ENCODE data around the gene LEFTY2. TPM values are rescaled to one million over a fixed set of nuclear protein-coding genes. Genes with fewer than 3 reads are reported as not detected.
"Not testable (repeated sequence)": the region's sequence is repeated elsewhere in the genome, so short reads cannot be mapped to it uniquely, and the experiment has no call there.

LEFTY2 gene
- total RNA-seq, 1 donor = under 0.01 TPM

DNA sequence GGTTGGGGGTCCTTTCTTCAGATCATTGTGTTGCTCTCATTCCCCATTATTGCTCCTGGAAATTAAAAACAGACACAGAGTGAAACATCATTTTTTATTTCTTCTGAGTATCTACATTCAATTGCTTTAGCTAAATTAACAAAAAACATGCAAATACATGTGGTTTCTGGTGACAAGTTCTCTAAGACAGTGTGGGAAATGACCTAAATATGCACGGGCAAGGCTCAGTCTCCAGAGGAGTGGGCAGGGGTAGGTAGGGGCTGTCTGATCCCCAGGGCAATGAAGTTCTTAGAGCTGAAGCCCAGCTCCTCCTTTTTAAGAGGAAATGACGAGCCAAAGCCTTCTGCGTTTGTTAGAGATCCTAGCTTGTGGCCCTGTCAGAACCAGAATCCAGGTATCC lies 4.5 kb downstream of the LEFTY2 start:
- TF ChIP-seq, protein P1, sequence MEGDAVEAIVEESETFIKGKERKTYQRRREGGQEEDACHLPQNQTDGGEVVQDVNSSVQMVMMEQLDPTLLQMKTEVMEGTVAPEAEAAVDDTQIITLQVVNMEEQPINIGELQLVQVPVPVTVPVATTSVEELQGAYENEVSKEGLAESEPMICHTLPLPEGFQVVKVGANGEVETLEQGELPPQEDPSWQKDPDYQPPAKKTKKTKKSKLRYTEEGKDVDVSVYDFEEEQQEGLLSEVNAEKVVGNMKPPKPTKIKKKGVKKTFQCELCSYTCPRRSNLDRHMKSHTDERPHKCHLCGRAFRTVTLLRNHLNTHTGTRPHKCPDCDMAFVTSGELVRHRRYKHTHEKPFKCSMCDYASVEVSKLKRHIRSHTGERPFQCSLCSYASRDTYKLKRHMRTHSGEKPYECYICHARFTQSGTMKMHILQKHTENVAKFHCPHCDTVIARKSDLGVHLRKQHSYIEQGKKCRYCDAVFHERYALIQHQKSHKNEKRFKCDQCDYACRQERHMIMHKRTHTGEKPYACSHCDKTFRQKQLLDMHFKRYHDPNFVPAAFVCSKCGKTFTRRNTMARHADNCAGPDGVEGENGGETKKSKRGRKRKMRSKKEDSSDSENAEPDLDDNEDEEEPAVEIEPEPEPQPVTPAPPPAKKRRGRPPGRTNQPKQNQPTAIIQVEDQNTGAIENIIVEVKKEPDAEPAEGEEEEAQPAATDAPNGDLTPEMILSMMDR (IDR thresholded peaks at IDR 0.05; ENCODE audit: insufficient read depth, low read depth, low read length) = no peak
- no peak overlapping the region for H3K4me3 ChIP-seq (ENCODE audit: low read depth, low read length)
- DNase-seq (ENCODE audit: low read depth) = no peak

DNA sequence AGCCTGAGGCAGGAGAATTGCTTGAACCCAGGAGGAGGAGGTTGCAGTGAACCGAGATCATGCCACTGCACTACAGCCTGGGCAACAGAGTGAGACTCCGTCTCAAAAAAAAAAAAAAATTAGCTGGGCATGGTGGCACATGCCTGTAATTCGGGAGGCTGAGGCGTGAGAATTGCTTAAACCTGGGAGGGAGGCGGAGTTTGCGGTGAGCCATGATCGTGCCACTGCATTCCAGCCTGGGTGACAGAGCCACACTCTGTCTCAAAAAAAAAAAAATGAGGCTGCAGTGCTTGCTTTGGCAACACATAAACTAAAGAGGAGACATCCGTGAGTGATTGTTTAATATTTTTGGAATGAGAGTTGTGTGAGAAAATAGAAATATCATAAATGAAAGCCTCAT lies 4.9 kb downstream of the LEFTY2 start:
- DNase-seq (ENCODE audit: low read depth) = not testable (repeated sequence)

DNA sequence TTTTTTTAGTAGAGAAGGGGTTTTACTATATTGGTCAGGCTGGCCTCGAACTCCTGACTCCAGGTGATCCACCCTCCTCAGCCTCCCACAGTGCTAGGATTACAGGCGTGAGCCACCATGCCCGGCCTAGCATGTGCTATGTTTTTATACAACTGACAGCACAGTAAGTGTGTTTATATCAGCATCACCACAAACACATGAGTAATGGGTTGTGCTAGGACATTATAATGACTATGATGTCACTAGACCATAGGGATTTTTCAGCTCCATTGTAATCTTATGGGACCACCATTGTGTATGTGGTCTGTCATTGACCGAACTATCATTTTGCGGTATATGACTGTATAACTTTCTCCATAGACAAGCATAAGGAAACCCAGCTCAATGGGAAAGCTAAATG lies 6.3 kb downstream of the LEFTY2 start:
- no peak overlapping the region for H3K4me3 ChIP-seq (ENCODE audit: low read depth, low read length)
- DNase-seq (ENCODE audit: low read depth) = no peak
- TF ChIP-seq, protein P1 (IDR thresholded peaks at IDR 0.05; ENCODE audit: insufficient read depth, low read depth, low read length) = no peak

More for the DNA sequence above, 4.9 kb downstream of the LEFTY2 start:
- H3K4me3 ChIP-seq (ENCODE audit: low read depth, low read length) = not testable (repeated sequence)

DNA sequence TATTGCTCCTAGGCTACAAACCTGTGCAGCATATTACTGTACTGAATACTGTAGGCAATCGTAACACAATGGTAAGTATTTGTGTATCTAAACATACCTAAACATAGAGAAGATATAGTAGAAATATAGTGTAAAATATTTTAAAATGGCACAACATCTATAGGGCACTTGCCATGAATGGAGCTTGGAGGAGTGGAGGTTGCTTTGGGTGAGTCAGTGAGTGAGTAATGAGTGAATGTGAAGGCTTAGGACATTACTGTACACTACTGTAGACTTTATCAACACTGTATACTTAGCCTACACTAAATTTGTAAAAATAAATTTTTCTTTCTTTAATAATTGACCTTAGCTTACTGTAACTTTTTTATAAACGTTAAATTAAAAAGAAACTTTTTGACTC lies 7.9 kb downstream of the LEFTY2 start:
- no peak overlapping the region for H3K4me3 ChIP-seq (ENCODE audit: low read depth, low read length)
- DNase-seq (ENCODE audit: low read depth) = no peak
- TF ChIP-seq, protein P1 (IDR thresholded peaks at IDR 0.05; ENCODE audit: insufficient read depth, low read depth, low read length) = no peak

DNA sequence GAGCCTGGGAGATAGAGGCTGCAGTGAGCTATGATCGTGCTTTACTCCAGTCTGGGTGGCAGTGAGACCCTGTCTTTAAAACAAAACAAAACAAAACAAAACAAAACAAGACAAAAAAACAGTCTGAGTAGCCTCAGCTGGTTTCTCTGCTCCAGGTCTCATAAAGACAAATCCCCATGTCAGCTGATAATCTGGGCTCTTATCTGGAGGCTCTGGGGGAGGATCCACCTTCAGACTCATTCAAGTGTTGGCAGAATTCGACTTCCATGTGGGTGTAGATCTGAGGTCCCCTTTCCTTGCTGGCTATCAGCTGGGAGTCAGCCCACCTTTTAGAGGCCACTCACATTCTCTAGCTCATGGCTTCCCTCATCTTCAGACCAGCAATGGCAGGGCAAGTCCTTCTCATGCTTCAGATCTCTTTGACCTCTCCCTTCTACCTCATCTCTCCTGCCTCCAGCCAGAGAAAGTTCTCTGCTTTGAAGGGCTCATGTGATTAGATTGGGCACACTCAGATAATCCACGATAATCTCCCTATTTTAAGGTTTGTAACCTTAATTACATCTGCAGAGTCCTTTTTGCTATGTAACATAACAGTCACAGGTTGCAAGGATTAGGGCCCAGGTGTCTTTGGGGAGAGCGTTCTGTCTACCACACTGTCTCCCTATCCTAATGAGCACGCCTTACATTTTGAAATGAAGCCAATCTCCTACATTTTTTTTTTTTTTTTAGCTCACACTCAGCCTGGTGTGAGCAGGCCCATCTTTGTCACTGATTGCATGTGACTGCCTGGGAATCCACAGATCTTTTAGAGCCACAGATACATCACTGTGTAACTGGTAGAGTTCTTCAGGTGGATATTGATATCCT lies 9.5 kb downstream of the LEFTY2 start:
- no peak for DNase-seq (ENCODE audit: low read depth)
- no peak overlapping the region for H3K4me3 ChIP-seq (ENCODE audit: low read depth, low read length)
- TF ChIP-seq, protein P1 (IDR thresholded peaks at IDR 0.05; ENCODE audit: insufficient read depth, low read depth, low read length) = no peak

DNA sequence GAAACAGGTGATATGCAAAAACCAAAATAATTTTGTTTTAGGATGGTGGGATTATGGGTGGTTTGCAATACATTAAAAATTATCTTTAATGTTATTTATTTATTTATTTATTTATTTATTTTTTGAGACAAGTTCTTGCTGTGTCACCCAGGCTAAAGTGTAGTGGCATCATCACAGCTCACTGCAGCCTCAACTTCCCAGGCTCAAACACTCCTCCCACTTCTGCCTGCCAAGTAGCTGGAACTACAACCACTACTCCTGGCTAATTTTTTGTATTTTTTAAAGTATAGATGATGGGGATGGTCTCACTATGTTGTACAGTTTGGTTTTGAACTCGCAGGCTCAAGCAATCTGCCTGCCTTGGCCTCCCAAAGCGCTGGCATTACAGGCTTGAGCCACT lies 10.5 kb downstream of the LEFTY2 start:
- TF ChIP-seq, protein P1 (IDR thresholded peaks at IDR 0.05; ENCODE audit: insufficient read depth, low read depth, low read length) = no peak
- no peak for DNase-seq (ENCODE audit: low read depth)
- H3K4me3 ChIP-seq (ENCODE audit: low read depth, low read length) = no peak overlapping the region

DNA sequence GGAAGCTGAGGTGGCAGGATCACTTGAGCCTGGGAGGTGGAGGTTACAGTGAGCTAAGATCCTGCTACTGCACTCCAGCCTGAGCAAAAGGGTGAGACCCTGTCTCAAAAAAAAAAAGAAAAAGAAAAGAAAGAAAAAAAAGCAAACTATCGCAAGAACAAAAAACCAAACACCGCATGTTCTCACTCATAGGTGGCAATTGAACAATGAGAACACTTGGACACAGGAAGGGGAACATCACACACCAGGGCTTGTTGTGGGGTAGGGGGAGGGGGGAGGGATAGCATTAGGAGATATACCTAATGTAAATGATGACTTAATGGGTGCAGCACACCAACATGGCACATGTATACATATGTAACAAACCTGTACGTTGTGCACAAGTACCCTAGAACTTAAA lies 11.6 kb downstream of the LEFTY2 start:
- not testable (repeated sequence) for DNase-seq (ENCODE audit: low read depth); H3K4me3 ChIP-seq (ENCODE audit: low read depth, low read length)

All from fibroblast of villous mesenchyme (primary cell).